HuH-7 (cell line): ENCODE measurements around the gene EIPR1.

Experiments used
- DNase-seq: peaks from one replicate; pipeline ENCODE4 v3.0.0; 2011; ENCODE audit warnings: low spot score

Gene EIPR1

GRCh38 chr2:3174626-3175567, 202.7 kb downstream of the EIPR1 start:
- no peak for DNase-seq

- DNase-seq, result no peak
Observed at GRCh38 chr2:3173031-3173430, 204.6 kb downstream of the EIPR1 start.

GRCh38 chr2:3172265-3172935, 205.2 kb downstream of the EIPR1 start:
- no peak for DNase-seq

- no peak for DNase-seq
Observed at GRCh38 chr2:3171564-3172264, 205.9 kb downstream of the EIPR1 start.

- no peak for DNase-seq
Observed at GRCh38 chr2:3170792-3171455, 206.7 kb downstream of the EIPR1 start.

- no peak for DNase-seq
Observed at GRCh38 chr2:3169106-3169870, 208.3 kb downstream of the EIPR1 start.

GRCh38 chr2:3168230-3168891, 209.3 kb downstream of the EIPR1 start:
- no peak for DNase-seq

GRCh38 chr2:3163401-3163800, 214.2 kb downstream of the EIPR1 start:
- no peak for DNase-seq

GRCh38 chr2:3162442-3163077, 215.1 kb downstream of the EIPR1 start:
- no peak for DNase-seq

- no peak for DNase-seq
Observed at GRCh38 chr2:3160751-3161330, 216.8 kb downstream of the EIPR1 start.

- DNase-seq, result no peak
Observed at GRCh38 chr2:3159782-3160545, 217.7 kb downstream of the EIPR1 start.

- DNase-seq, result no peak
Observed at GRCh38 chr2:3154700-3155099, 222.9 kb downstream of the EIPR1 start.

- DNase-seq, result no peak
Observed at GRCh38 chr2:3154146-3154545, 223.5 kb downstream of the EIPR1 start.

- no peak for DNase-seq
Observed at GRCh38 chr2:3151153-3151918, 226.3 kb downstream of the EIPR1 start.

GRCh38 chr2:3149441-3150217, 228.0 kb downstream of the EIPR1 start:
- DNase-seq, result no peak

GRCh38 chr2:3148716-3149115, 228.9 kb downstream of the EIPR1 start:
- DNase-seq, result no peak

GRCh38 chr2:3147651-3148530, 229.7 kb downstream of the EIPR1 start:
- no peak for DNase-seq
